PC-9 (cell line): ENCODE data around the gene DDIT4.

Experiments
- EZH2 ChIP-seq: fragments of 200-600 bp; sonication (generic); IDR thresholded peaks from 2 replicates; pipeline ENCODE4 v1.8.0; 2017; ENCODE audit warnings: antibody characterized with exemption, low read depth
- TF ChIP-seq, protein P1 (sequence below): fragments of 200-600 bp; sonication (generic); conservative IDR thresholded peaks from 2 replicates; pipeline ENCODE4 v1.6.1; 2017; ENCODE audit warnings: mixed run types, antibody characterized with exemption, mild to moderate bottlenecking, moderate library complexity

DNA sequence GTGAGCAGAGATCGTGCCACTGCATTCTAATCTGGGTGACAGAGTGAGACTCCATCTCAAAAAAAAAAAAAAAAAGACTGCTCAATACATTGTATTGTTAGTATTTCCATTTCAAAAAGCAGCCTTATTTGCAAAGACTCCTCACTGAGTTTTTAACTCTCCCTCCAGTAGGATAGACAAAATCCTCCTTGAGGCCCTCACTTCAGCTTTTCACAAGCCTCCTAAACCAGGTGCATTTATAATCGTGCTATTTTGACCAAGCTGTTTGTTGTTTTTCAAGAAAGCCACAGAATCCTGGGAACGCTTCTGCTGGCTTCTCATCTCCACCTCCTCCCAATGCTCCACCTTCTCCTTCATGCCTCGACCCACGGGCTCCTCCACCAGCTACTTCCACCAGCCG is 6.3 kb upstream of the DDIT4 start:
- TF ChIP-seq EZH2 = no peak
- TF ChIP-seq, protein P1, sequence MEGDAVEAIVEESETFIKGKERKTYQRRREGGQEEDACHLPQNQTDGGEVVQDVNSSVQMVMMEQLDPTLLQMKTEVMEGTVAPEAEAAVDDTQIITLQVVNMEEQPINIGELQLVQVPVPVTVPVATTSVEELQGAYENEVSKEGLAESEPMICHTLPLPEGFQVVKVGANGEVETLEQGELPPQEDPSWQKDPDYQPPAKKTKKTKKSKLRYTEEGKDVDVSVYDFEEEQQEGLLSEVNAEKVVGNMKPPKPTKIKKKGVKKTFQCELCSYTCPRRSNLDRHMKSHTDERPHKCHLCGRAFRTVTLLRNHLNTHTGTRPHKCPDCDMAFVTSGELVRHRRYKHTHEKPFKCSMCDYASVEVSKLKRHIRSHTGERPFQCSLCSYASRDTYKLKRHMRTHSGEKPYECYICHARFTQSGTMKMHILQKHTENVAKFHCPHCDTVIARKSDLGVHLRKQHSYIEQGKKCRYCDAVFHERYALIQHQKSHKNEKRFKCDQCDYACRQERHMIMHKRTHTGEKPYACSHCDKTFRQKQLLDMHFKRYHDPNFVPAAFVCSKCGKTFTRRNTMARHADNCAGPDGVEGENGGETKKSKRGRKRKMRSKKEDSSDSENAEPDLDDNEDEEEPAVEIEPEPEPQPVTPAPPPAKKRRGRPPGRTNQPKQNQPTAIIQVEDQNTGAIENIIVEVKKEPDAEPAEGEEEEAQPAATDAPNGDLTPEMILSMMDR = no peak
